Upper lobe of left lung (tissue), 4 donors: ENCODE data around the gene CSTF2.

Experiments
- POLR2A ChIP-seq, 4 donors: fragments of 450-650 bp; IDR thresholded peaks; one replicate each; pipeline ENCODE4 v1.5.1; 2016 to 2017; ENCODE audit warnings: antibody characterized with exemption in 4 of 4, mild to moderate bottlenecking in 2 of 4
- POLR2AphosphoS5 ChIP-seq, 2 donors: sonication (generic); formaldehyde crosslinking; IDR thresholded peaks; one replicate each; pipeline ENCODE4 v1.5.1; 2017; ENCODE audit warnings: antibody characterized with exemption in 2 of 2
- TF ChIP-seq, protein P1 (sequence below), 6 experiments: fragments of 450-650 bp in 4 of 6; fragments of 200-600 bp in 2 of 6; sonication (generic) in 2 of 6; IDR thresholded peaks; one replicate each; pipeline ENCODE4 v1.5.1; 2016 to 2019; ENCODE audit warnings: antibody characterized with exemption in 6 of 6

DNA sequence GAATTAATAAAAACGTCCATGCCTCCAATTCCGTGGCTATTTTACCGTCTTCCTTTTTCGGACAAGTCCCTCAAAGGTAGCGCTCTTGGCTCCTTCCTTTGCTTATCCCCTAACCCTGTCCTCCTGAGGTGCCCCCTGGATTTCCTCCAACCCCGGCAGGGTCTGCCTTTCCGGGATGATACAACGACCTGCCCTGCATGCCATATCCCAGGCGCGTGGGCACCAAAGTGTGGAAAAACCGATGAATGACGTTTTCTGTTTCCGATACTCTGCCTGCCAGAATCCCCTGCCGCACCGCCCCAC is 706 bp upstream of the CSTF2 start:
- TF ChIP-seq, protein P1, sequence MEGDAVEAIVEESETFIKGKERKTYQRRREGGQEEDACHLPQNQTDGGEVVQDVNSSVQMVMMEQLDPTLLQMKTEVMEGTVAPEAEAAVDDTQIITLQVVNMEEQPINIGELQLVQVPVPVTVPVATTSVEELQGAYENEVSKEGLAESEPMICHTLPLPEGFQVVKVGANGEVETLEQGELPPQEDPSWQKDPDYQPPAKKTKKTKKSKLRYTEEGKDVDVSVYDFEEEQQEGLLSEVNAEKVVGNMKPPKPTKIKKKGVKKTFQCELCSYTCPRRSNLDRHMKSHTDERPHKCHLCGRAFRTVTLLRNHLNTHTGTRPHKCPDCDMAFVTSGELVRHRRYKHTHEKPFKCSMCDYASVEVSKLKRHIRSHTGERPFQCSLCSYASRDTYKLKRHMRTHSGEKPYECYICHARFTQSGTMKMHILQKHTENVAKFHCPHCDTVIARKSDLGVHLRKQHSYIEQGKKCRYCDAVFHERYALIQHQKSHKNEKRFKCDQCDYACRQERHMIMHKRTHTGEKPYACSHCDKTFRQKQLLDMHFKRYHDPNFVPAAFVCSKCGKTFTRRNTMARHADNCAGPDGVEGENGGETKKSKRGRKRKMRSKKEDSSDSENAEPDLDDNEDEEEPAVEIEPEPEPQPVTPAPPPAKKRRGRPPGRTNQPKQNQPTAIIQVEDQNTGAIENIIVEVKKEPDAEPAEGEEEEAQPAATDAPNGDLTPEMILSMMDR (IDR thresholded peaks at IDR 0.05): no peak
- TF ChIP-seq POLR2A (IDR thresholded peaks at IDR 0.05) (no peak), POLR2AphosphoS5 (IDR thresholded peaks at IDR 0.05) (no peak)
